Loucy (cell line): ENCODE measurements around the gene GRAMD4.

ENCODE experiments used
- EZH2phosphoT487 ChIP-seq: fragments of 200-600 bp; IDR thresholded peaks from 2 replicates; pipeline ENCODE4 v1.6.1; 2018; ENCODE audit warnings: antibody characterized with exemption, mild to moderate bottlenecking, moderate library complexity, borderline replicate concordance
- TF ChIP-seq, protein P1 (sequence below): fragments of 200-600 bp; sonication (generic); conservative IDR thresholded peaks from 2 replicates; pipeline ENCODE4 v1.5.1; 2014; ENCODE audit warnings: mild to moderate bottlenecking, antibody characterized with exemption, low read length

GRCh38 chr22:46584081-46584921 is 35.9 kb upstream of the GRAMD4 start:
- TF ChIP-seq, protein P1, sequence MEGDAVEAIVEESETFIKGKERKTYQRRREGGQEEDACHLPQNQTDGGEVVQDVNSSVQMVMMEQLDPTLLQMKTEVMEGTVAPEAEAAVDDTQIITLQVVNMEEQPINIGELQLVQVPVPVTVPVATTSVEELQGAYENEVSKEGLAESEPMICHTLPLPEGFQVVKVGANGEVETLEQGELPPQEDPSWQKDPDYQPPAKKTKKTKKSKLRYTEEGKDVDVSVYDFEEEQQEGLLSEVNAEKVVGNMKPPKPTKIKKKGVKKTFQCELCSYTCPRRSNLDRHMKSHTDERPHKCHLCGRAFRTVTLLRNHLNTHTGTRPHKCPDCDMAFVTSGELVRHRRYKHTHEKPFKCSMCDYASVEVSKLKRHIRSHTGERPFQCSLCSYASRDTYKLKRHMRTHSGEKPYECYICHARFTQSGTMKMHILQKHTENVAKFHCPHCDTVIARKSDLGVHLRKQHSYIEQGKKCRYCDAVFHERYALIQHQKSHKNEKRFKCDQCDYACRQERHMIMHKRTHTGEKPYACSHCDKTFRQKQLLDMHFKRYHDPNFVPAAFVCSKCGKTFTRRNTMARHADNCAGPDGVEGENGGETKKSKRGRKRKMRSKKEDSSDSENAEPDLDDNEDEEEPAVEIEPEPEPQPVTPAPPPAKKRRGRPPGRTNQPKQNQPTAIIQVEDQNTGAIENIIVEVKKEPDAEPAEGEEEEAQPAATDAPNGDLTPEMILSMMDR, result no peak
- no peak for TF ChIP-seq EZH2phosphoT487
